Ishikawa (cell line): ENCODE results near the gene HBQ1.

Experiments used
- CREB1 ChIP-seq: IDR thresholded peaks from 2 replicates; pipeline ENCODE4 v1.6.1; 2012; ENCODE audit warnings: low read depth
- EGR1 ChIP-seq: IDR thresholded peaks from 2 replicates; pipeline ENCODE4 v1.6.1; 2012
- EP300 ChIP-seq: IDR thresholded peaks from 2 replicates; pipeline ENCODE4 v1.6.1; 2012; ENCODE audit warnings: borderline replicate concordance
- YY1 ChIP-seq: IDR thresholded peaks from 2 replicates; pipeline ENCODE4 v1.6.1; 2012; ENCODE audit warnings: low read depth
- TF ChIP-seq, protein P1 (sequence below): IDR thresholded peaks from 2 replicates; pipeline ENCODE4 v1.6.1; 2012; ENCODE audit warnings: low read depth, mild to moderate bottlenecking

DNA sequence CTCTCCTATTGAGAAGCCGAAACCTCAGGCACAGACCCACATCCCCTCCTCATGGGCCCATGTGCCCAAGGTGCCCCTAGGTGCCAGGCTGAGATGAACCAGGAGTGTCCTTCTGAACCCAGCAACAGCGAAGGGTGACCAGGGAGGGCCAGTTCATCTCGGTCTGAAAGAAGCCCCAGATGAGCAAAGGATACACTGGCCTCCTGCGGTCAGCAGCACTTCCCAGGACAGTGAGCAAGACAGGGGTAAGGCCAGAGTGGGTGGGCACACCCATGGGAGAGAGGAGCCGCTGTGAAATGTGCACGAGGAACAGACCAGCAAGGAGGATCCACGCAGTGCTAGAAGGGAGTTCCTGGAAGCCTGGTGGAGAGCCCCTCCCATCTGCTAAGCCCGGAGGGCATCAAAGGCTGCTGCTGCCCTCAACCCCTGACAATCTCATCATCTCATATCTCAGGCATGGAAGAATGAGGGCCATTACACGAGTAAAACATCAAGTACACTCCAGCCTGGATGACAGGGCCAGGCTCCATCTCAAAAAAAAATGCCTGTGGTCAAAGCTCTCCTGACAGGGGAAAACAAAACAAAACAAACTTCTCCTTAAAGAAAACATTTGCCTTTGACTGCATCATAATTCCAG is 31.1 kb upstream of the HBQ1 start:
- TF ChIP-seq EP300 (no peak), CREB1 (no peak), YY1 (no peak), EGR1 (no peak)
- TF ChIP-seq, protein P1, sequence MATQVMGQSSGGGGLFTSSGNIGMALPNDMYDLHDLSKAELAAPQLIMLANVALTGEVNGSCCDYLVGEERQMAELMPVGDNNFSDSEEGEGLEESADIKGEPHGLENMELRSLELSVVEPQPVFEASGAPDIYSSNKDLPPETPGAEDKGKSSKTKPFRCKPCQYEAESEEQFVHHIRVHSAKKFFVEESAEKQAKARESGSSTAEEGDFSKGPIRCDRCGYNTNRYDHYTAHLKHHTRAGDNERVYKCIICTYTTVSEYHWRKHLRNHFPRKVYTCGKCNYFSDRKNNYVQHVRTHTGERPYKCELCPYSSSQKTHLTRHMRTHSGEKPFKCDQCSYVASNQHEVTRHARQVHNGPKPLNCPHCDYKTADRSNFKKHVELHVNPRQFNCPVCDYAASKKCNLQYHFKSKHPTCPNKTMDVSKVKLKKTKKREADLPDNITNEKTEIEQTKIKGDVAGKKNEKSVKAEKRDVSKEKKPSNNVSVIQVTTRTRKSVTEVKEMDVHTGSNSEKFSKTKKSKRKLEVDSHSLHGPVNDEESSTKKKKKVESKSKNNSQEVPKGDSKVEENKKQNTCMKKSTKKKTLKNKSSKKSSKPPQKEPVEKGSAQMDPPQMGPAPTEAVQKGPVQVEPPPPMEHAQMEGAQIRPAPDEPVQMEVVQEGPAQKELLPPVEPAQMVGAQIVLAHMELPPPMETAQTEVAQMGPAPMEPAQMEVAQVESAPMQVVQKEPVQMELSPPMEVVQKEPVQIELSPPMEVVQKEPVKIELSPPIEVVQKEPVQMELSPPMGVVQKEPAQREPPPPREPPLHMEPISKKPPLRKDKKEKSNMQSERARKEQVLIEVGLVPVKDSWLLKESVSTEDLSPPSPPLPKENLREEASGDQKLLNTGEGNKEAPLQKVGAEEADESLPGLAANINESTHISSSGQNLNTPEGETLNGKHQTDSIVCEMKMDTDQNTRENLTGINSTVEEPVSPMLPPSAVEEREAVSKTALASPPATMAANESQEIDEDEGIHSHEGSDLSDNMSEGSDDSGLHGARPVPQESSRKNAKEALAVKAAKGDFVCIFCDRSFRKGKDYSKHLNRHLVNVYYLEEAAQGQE: no peak
